ENCODE data around the gene STRIP1.

GRCh38 chr1:110033421-110033820, 1.0 kb upstream of the STRIP1 start:
- TF ChIP-seq EP300 (IDR thresholded peaks at IDR 0.05) = no peak
- no peak for TF ChIP-seq CTCF (IDR thresholded peaks at IDR 0.05)
- no peak for TF ChIP-seq POLR2AphosphoS5 (IDR thresholded peaks at IDR 0.05)
